Hippocampal formation (tissue), 2 donors: Measurements from ENCODE around the gene STUM.
"Not testable (repeated sequence)": the region's sequence is repeated elsewhere in the genome, so short reads cannot be mapped to it uniquely, and the experiment has no call there.

Experiments
- DNase-seq, 2 donors: peaks; one replicate each; lab custom pipeline; 2025; lab: John Stamatoyannopoulos, UW

Gene STUM, protein sequence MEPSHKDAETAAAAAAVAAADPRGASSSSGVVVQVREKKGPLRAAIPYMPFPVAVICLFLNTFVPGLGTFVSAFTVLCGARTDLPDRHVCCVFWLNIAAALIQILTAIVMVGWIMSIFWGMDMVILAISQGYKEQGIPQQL

GRCh38 chr1:226548256-226549093 is at the start of gene STUM:
TSS of gene STUM (plus strand) at chr1:226548764. CDS start at chr1:226548905, 141 bp downstream.
- DNase-seq = no peak

GRCh38 chr1:226499699-226500098 is 48.9 kb upstream of the STUM start:
- not testable (repeated sequence) for DNase-seq

DNA sequence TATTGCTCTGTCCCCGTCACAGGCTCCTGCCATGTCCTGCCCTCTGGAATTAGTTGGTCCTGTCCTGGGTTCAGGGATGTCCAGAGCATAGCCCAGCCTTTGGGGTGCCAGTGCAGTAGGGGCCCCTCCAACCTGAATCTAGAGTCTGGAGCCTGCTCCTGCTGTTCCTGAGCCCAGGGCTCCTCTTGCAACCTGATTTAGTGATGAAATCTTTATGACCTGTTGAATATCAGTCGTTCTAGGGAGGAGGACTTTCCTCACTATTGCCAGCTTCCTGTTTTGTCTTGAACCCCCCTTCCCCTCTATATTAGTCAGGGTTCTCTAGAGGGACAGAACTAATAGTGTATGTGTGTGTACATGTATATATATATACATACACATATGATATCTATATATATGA is 42.5 kb upstream of the STUM start:
- DNase-seq = no peak

- no peak for DNase-seq
Measured at GRCh38 chr1:226506921-226507320, 41.6 kb upstream of the STUM start.

DNA sequence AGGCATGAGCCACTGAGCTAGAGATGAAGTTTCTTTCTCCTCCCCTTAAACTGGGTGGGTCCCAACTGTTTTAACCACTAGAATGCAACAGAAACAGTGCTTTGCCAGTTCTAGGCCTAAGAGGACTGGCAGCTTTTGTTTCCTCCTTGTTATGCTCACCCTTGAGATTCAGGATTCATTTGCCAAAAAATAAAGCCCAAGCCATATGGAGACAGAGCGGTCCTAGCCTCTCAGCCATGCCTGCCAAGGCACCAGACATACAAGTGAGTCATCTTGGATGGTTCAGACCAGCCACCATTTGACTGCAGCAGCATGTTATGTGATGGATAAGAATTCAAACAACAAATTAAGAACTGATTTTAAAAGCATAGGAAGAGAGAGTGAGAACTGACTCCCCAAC is 38.1 kb upstream of the STUM start:
- DNase-seq = no peak

- no peak for DNase-seq
Measured at GRCh38 chr1:226511296-226511695, 37.3 kb upstream of the STUM start.

GRCh38 chr1:226512076-226512728 is 36.4 kb upstream of the STUM start:
- no peak for DNase-seq

- DNase-seq = no peak
Measured at GRCh38 chr1:226518375-226518774, 30.2 kb upstream of the STUM start.

DNA sequence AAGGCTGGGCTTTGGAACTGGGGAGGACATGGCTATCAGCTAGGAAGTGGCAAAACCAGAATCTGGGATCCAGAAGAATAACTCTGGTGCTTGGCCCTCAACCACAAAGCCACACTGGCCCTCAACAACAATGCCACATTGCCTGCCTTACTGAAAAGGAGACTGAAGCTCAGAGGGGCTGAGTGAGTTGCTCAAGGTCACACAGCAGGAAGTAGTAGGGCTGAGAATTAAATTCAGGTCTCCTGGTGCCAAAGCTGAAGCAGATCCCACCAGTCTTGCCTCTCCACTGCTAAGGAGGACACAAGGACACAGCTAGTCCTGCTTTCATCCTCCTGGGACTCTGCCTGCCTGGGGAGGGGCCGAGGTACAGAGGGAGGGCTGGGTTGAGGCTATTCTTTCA is 29.4 kb upstream of the STUM start:
- DNase-seq = no peak

DNA sequence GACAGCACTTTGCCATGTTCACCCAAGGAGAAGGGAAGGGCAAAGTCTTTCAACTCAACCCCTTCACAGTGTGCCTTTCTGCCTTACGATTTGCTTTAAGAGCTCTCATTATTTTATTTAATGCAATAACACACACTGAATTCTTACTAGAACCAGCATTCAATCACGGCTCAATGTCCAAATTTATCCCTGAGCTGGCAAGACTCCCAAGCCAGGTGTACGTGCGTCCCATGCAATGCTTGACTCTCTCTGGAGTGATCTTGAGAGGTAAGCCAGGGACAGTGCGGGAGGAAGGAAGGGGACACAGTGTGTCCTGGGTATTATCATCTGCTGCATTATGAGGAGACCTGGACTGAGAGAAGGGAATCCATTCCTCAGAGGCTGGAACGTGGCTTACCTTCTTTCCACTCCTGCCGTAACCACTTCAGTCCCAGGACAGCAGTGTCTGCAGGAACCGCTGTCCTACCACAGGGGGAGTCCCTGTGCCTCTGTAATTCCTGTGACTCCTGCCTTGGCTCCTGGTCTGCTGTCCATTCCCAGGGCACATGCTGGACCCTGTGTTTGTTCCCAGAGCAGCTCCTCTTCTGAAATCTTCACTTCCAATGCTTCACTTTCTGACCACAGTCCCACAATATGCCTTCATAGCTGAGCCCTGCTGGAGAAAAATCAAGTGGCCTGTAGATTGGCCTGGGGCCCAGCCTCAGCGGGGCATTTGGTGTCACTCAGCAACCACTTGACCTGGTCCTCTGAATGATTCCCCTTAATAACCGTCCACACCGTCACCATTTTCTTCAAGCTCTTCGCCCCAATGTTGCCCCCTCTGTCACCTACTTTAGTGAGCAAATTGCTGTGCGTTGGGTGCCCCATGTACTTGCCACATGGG is 28.6 kb upstream of the STUM start:
- DNase-seq = no peak

DNA sequence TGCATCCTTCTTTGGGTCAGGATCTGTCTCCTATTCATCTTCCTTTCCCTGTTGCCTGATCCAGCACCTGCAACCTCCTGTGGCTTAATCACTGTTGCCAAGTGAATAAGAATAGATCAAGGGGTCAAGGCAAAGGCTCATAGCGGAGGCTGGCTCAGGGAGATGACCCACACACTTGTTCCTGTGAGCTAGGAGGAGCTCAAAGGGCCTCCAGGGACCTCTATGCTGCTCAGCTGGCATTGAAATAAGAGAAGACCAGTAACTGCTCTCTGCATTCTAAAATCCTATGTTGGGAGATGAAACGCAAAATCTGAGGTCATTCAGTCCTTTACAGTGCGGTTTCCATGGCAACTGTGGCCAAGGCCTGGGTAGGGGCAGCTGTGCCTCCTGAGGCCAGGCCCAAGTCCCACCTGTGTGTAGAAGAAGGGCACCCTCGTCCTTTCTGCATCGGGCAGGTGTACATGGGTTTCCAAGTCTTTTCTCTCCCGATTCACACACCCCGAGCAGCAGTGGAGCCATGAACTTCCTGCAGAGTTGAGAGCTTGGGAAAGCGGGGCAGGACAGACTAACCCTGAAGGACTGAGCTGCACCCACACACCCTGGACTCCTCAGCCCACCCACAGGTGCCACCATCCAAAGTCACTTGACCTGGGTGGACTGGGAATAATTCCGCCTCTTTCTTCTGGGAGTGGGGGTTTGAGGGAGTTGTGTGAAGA is 27.8 kb upstream of the STUM start:
- no peak for DNase-seq

DNA sequence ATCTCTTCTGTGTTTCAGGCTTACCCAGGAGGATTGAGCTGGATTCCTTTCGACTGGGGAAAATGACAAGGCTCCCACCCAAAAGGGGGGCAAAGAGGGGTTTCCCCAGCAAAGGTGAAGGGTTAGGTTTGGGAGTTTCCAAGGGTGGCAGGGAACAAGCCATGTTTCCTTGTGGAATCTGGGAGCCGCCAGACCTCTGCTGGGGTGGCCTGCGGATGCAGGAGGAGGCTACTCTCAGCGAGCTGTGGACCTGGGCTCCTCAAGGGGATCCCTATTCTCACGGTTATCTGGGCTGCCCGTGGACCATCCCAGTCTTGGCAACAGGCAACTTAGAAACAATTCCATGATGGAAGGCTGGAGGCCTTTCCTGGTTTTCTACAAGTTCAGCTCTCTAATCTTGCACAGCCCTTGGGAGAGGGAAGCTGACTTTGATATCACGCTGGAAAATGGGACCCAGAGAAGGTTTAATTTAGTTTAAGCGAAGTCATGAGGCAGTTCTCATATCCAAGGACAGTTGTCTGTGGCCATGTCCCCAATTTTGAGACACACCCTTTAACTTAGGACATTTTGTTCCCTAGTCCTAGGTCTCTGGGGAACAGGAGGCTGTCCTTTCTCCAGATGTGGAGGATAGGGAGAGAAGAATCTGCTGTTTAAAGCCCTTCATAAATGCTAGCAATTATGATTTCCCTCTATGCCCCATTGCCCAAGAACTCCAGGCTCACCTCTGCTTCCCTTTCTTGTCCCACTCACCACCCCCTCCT is 24.7 kb upstream of the STUM start:
- no peak for DNase-seq

GRCh38 chr1:226524547-226524946 is 24.0 kb upstream of the STUM start:
- no peak for DNase-seq

DNA sequence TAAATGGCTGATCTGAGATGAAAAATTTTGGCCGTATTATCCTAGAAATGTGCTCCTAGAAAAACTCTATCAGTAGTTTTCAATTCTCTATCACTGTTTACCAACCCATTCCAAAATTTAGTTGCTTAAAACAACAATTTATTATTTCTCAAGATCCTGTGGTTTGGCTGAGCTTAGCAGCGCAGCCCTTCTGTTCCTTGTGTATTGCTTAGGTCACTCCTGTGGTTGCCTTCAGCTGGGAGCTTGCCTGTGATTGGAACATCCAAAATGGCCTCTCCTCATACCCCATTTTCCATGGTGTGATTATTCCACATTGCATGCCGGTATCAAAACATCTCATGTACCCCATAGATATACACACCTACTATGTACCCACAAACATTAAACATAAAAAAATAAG is 22.8 kb upstream of the STUM start:
- no peak for DNase-seq

DNA sequence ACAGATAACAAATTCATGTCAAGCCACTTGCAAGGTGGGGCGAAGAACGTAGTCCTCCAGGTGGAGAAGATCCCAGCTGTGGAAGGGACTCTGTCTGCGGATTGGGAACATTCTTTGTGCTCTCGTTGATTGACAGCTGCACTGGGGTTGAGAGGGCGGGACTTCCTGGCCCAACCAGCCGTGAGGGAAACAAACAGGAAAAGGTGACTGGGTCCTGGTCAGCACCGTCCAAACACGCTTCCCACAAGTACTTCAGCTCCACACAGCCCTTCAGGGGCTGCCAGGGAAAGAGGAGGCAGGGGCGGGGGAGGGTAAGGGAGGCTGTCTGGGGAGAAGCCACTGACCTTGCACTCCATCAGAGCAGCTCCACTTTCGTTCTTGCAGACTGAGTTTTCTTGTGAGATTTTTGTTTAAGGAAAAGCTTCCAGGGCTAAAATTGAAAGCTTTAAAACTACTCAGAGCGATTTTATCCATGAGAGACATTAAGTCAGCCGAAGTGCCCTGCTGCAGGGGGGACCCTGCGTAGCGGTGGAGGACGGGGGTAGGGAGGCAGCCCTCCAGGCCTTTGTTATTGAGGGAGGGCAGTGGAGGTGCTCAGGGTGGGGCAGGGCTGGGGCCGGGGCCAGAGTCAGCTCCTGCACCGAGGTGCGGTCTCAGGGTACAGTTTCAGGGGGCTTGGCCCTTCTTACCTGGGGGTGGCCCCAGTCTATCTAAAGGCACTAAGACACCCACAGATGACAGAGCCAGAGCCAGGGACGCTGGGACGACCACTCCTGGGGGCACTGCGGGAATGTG is 21.6 kb upstream of the STUM start:
- no peak for DNase-seq

DNA sequence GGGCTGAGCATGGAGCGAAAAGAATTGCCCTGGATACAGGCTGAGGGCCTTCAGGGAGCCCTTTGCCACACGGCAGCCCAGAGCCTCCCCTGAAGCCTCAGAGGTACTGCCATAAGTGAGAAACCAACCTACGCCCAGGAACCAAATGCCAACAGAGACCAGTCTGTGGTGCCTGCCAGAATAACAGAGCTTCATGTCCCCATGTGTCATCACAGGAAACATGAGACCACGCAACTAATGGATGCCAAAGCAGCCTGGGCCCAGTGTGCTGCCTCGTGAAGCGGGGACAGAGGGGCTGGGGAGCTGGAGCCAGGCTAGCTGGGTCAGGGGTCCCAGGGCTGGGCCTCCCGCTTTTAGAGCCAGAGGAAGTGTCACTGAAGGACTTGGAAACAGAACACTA is 18.7 kb upstream of the STUM start:
- DNase-seq = no peak

- DNase-seq = no peak
Measured at GRCh38 chr1:226530591-226530990, 18.0 kb upstream of the STUM start.

DNA sequence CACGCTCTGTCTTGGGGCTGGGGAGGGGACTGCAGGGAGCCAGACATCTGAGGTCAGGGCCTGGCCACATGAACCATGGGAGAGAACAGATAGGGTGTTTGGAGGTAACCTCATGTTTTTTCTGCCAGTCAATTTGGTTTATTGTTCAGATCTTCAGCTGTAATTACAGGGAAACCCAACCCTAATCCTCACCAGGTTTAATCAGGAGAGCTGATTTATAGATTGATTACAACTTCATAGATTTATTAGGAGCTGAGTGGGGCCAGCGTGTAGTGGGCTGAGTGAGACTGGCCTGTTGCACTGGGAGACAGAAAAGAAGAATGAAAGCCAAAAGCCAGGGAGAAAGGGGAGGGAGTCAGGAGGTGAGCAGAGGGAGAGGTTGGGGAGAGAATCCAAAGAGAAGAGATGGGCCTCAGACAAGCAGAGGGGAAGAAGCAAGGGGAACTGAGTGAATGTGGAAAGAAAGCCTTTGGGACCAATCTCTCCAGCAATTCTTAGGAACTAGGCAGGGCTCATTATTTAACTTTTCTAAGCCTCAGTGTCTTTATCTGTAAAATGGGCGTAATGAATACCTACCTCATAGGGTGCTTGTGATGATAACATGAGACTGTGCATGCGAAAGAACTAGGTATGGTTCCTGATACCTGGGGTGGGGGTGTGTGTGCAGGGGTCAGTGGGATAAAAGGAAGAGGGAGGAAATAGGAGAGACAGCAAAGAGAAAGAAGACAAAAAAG is 17.0 kb upstream of the STUM start:
- no peak for DNase-seq

DNA sequence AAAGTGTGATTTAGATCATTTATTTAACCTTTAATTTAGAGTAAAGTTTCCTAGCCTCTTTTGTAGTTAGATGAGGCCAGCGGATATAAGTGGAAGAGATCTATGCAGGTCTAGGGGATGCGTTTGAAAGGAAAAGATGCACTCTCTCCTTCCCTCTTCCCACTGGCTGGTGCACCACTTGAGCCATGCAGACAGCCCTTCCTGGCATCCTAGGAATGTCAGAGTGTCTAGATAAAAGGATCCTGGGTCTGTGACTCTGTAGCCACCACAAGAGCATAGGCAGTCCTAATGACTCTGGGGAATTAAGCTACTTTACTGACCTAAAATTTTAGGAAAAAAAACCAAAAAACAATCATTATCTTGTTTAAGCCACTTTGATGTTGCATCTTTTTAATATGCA is 16.0 kb upstream of the STUM start:
- no peak for DNase-seq
